IMR-90 (cell line): Measurements from ENCODE around the gene NAB2. TPM values are rescaled to one million over a fixed set of nuclear protein-coding genes. Genes with fewer than 3 reads are reported as not detected.

Experiments used
- ATAC-seq: fragments of 200-7000 bp; cut with Tn5 transposase; 2 replicates; pipeline ENCODE4 v1.9.1; 2020; ENCODE audit warnings: low read depth, mild to moderate bottlenecking, moderate library complexity
- BruUV-seq: library from RNA; stranded (reverse); fragments of 400-500 nt; replicated peaks from 2 replicates; lab custom pipeline; 2021; lab: Mats Ljungman, UMichigan
- CTCF ChIA-PET: fragments of 300-600 bp; formaldehyde crosslinking; extraction: SDS; loops from one replicate; lab custom pipeline; 2021; ENCODE audit warnings: antibody characterized with exemption; lab: Yijun Ruan, JAX
- POLR2A ChIA-PET: fragments of 300-600 bp; sonication (Branson Sonifier 250); formaldehyde crosslinking; loops from one replicate; lab custom pipeline; 2022; ENCODE audit warnings: antibody characterized with exemption; ENCODE audit not compliant: unreplicated experiment; lab: Charles Lee
- DNase-seq: peaks from one replicate; pipeline ENCODE4 v3.0.0; 2013
- H2AFZ ChIP-seq: replicated peaks from 2 replicates; pipeline ENCODE3; 2013; ENCODE audit warnings: low read length, mild to moderate bottlenecking; ENCODE audit not compliant: poor library complexity
- H2AK5ac ChIP-seq: 2 replicates; pipeline ENCODE4 v1.6.1; 2013; ENCODE audit warnings: low read depth, low read length, inconsistent platforms
- H2AK9ac ChIP-seq: replicated peaks from 2 replicates; pipeline ENCODE3; 2013; ENCODE audit warnings: mild to moderate bottlenecking, low read depth, low read length, moderate library complexity; ENCODE audit not compliant: poor library complexity
- H2BK120ac ChIP-seq: 2 replicates; pipeline ENCODE4 v1.6.1; 2013; ENCODE audit warnings: low read depth, low read length, inconsistent platforms
- H2BK15ac ChIP-seq: 3 replicates; pipeline ENCODE4 v1.6.1; 2013; ENCODE audit warnings: low read depth, low read length, inconsistent platforms
- H2BK20ac ChIP-seq: 2 replicates; pipeline ENCODE4 v1.6.1; 2013; ENCODE audit warnings: low read depth, mild to moderate bottlenecking, inconsistent platforms, low read length, moderate library complexity
- H2BK5ac ChIP-seq: 2 replicates; pipeline ENCODE4 v1.6.1; 2013; ENCODE audit warnings: mild to moderate bottlenecking, low read depth, low read length, inconsistent platforms; ENCODE audit not compliant: poor library complexity, severe bottlenecking
- H3K14ac ChIP-seq: replicated peaks from 2 replicates; pipeline ENCODE4 v1.6.1; 2013; ENCODE audit warnings: low read depth, low read length, inconsistent platforms
- H3K18ac ChIP-seq: 2 replicates; pipeline ENCODE4 v1.6.1; 2013; ENCODE audit warnings: low read depth, low read length, control low read depth
- H3K23ac ChIP-seq: 2 replicates; pipeline ENCODE4 v1.6.1; 2013; ENCODE audit warnings: low read depth, low read length, inconsistent platforms
- H3K27ac ChIP-seq: 2 replicates; pipeline ENCODE4 v1.5.1; 2013; ENCODE audit warnings: mild to moderate bottlenecking, control low read depth, low read length; ENCODE audit not compliant: insufficient read depth
- H3K27me3 ChIP-seq: 2 replicates; pipeline ENCODE4 v1.6.1; 2013; ENCODE audit warnings: low read length; ENCODE audit not compliant: control insufficient read depth, insufficient read depth
- H3K36me3 ChIP-seq: 2 replicates; pipeline ENCODE4 v1.6.1; 2013; ENCODE audit warnings: low read length, mixed read lengths; ENCODE audit not compliant: control insufficient read depth, insufficient read depth
- H3K4ac ChIP-seq: 2 replicates; pipeline ENCODE4 v1.6.1; 2013; ENCODE audit warnings: low read depth, low read length, inconsistent platforms
- H3K4me1 ChIP-seq: 2 replicates; pipeline ENCODE4 v1.6.1; 2013; ENCODE audit warnings: low read length, mixed read lengths; ENCODE audit not compliant: control insufficient read depth, insufficient read depth
- H3K4me2 ChIP-seq: 2 replicates; pipeline ENCODE4 v1.6.1; 2013; ENCODE audit warnings: low read depth, mild to moderate bottlenecking, control low read depth, low read length, moderate library complexity
- H3K4me3 ChIP-seq: 2 replicates; pipeline ENCODE4 v1.5.1; 2013; ENCODE audit warnings: low read depth, mild to moderate bottlenecking, control low read depth, low read length, moderate library complexity; ENCODE audit not compliant: insufficient read depth
- H3K56ac ChIP-seq: 2 replicates; pipeline ENCODE4 v1.6.1; 2013; ENCODE audit warnings: low read length, inconsistent platforms; ENCODE audit not compliant: insufficient read depth; ENCODE audit errors: extremely low read depth
- H3K79me1 ChIP-seq, 2 experiments: 2 replicates each; pipeline ENCODE4 v1.6.1; 2013; ENCODE audit warnings: low read length in 2 of 2, inconsistent platforms in 1 of 2, low read depth in 1 of 2
- H3K9ac ChIP-seq: 2 replicates; pipeline ENCODE4 v1.6.1; 2013; ENCODE audit warnings: low read depth, low read length, control low read depth
- H3K9me1 ChIP-seq: 2 replicates; pipeline ENCODE4 v1.6.1; 2013; ENCODE audit warnings: low read length, inconsistent platforms; ENCODE audit not compliant: insufficient read depth
- H3K9me3 ChIP-seq: 2 replicates; pipeline ENCODE4 v1.6.1; 2013; ENCODE audit warnings: low read length; ENCODE audit not compliant: control insufficient read depth, insufficient read depth
- H4K20me1 ChIP-seq: 2 replicates; pipeline ENCODE4 v1.6.1; 2013; ENCODE audit warnings: low read length, inconsistent platforms; ENCODE audit not compliant: insufficient read depth
- H4K5ac ChIP-seq: 2 replicates; pipeline ENCODE4 v1.6.1; 2013; ENCODE audit warnings: mild to moderate bottlenecking, low read depth, low read length, control low read depth
- H4K8ac ChIP-seq, 2 experiments: 2 replicates each; pipeline ENCODE4 v1.6.1; 2013; ENCODE audit warnings: low read depth in 2 of 2, low read length in 2 of 2, control low read depth in 1 of 2, inconsistent platforms in 1 of 2
- H4K91ac ChIP-seq: 2 replicates; pipeline ENCODE4 v1.6.1; 2013; ENCODE audit warnings: low read depth, low read length, inconsistent platforms; ENCODE audit not compliant: insufficient read depth
- MAZ ChIP-seq: IDR thresholded peaks from 2 replicates; pipeline ENCODE4 v1.6.1; 2012; ENCODE audit warnings: low read depth, mild to moderate bottlenecking, low read length, improper control_type of control experiment, moderate library complexity, borderline replicate concordance
- MXI1 ChIP-seq: IDR thresholded peaks from 2 replicates; pipeline ENCODE4 v1.6.1; 2012; ENCODE audit warnings: low read depth, mild to moderate bottlenecking, low read length, moderate library complexity, borderline replicate concordance
- NFE2L2 ChIP-seq: fragments of 150-350 bp; IDR thresholded peaks from 2 replicates; pipeline ENCODE4 v1.6.1; 2016; ENCODE audit warnings: low read depth, mild to moderate bottlenecking, low read length
- WGBS, 2 experiments: methylation state at CpG; one replicate each; pipeline versions ENCODE4 v1.1.5 to v1.1.7; 2013; ENCODE audit warnings: missing lambda C conversion rate in 2 of 2; ENCODE audit not compliant: insufficient read length in 1 of 2; ENCODE audit errors: extremely low coverage in 2 of 2; 5-methylcytosine and 5-hydroxymethylcytosine counted together
- dilution Hi-C: fragments of 300-500 bp; cut with HindIII; formaldehyde crosslinking; loops from one replicate; pipeline ENCODE4 v1.14.3; 2018; ENCODE audit warnings: low sequenced_read_pairs; ENCODE audit not compliant: unreplicated experiment
- in situ Hi-C: fragments of 300-500 bp; cut with MboI; formaldehyde crosslinking; loops from 3 replicates; pipeline ENCODE4 v1.14.3; 2019; ENCODE audit warnings: low sequenced_read_pairs, inconsistent platforms, mixed read lengths
- intact Hi-C: fragments of 100-400 bp; cut with micrococcal nuclease; formaldehyde crosslinking; loops from 2 replicates; pipeline ENCODE4 v1.10.0; 2022
- polyA plus RNA-seq, 3 experiments: library from polyadenylated mRNA; depleted of rRNA; stranded (reverse); fragments of >200 nt; gene quantifications; 2 replicates each; pipeline ENCODE4 v1.2.3, GENCODE V29; 2012; ENCODE audit warnings: low replicate concordance in 1 of 3
- total RNA-seq: library from RNA; depleted of rRNA; stranded (reverse); fragments of >200 nt; gene quantifications from 2 replicates; pipeline ENCODE4 v1.2.3, GENCODE V29; 2012

The NAB2 gene
- total and polyA plus RNA-seq, 2 of the 4 experiments (the other 2 are of a cell fraction), result 65.1 to 68.8 TPM

DNA sequence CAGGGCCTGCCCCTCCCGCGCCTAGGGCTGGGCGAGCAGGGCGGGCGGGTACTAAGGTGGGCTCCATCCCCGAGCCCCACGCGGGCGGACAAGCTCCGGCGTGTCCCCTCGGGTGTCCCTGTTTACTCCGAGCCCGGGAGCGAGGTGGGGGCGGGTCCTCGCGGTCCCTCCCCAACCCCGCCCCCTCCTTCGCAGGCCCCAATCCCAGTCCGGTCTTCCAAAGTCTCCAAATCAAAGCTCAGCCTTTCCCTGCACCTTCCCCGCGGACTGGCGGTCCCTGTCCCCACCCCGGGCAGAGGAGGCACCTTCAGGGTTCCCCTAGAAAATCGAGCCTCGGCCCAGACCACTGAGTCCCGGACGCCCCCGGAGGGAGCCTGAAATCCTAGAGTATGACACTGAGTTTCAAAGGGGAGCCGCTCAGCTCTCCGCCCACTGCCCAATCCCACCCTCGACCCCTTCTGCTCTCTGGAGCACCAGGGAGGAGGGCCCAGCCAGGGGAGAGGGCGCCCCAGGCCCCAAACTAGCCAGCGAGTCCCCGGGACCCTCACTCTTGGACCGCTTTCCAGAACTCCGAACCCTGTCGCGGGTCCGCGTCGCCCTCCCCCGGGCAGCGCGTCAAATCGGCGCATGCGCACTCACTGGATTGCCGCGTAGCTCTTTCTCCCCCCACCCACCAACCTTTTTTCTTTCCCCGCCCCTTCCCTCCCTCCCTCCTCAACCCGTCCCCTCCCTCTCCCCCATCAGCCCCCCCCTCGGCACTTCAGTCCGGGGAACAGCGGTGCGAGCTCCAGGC, 39.0 kb downstream of the NAB2 start, which contains the start of gene LRP1:
Gene LRP1, plus strand, starts transcription at position 758 of the 793 bp plus-strand sequence. CDS start 482 bp downstream, outside the sequence.
- Histone ChIP-seq H4K5ac (peak within 1 kb of the TSS; percentile 68), H4K8ac (peak within 1 kb of the TSS; percentile 90 to 92), H3K4me3 (peak within 1 kb of the TSS; percentile 90), H2BK5ac (peak within 1 kb of the TSS; percentile 97), H3K79me1 (peaks cover 13 to 37% of the 10 kb centered on the region in 2 experiments; a peak in 3 of 4 replicates), H2AFZ (peak within 1 kb of the TSS; percentile 97), H3K9me3 (no peaks in the 10 kb centered on the region; the same call in 1 of the 2 replicates), H3K4ac (peak within 1 kb of the TSS; percentile 97), H3K56ac (peak within 1 kb of the TSS; percentile 86), H3K36me3 (peaks cover 12% of the 10 kb centered on the region; the same call in 1 of the 2 replicates), H3K9ac (peak within 1 kb of the TSS; percentile 99), H2AK9ac (peak within 1 kb of the TSS; percentile 98), H3K4me1 (peaks cover 18% of the 10 kb centered on the region), H2BK20ac (0 out of 2 replicates have a peak within 1 kb of the TSS, but pooled peaks have one; percentile 10), H4K20me1 (peaks cover 34% of the 10 kb centered on the region), H3K18ac (peak within 1 kb of the TSS; percentile 93), H2BK15ac (peak within 1 kb of the TSS; percentile 18; the same call in 1 of the 3 replicates), H4K91ac (peak within 1 kb of the TSS; percentile 88), H3K27ac (peak within 1 kb of the TSS; percentile 100), H3K23ac (peak within 1 kb of the TSS; percentile 98), H2AK5ac (peak within 1 kb of the TSS; percentile 98), H3K14ac (peak within 1 kb of the TSS; percentile 98), H2BK120ac (peak within 1 kb of the TSS; percentile 63; the same call in 1 of the 2 replicates), H3K27me3 (no peaks in the 10 kb centered on the region), H3K9me1 (peaks cover 11% of the 10 kb centered on the region), H3K4me2 (peak within 1 kb of the TSS; percentile 72)
- peak; percentile 82 for DNase-seq
- WGBS, 2 experiments, result 0% methylated on average over 32 of the region's 57 CpGs; no CpG with 5 or more reads in 1 of the 2 experiments
- ChIA-PET CTCF (interaction anchor here (1.0 to 1.7 kb wide), 4 partner anchors 16 to 47 kb away, joined by 3 to 7 read pairs (median 4); partner anchors contain the start of gene STAT6), POLR2A (interaction anchor here (0.5 to 2.1 kb wide), 8 partner anchors 11 to 55 kb away, joined by 3 to 12 read pairs (median 4); partner anchors contain the start of gene STAT6)
- TF ChIP-seq MXI1 (peak; percentile 27; the same call in 1 of the 2 replicates), NFE2L2 (no peak), MAZ (peak; percentile 67; the same call in 1 of the 2 replicates)
- peak; percentile 69 for ATAC-seq
- dilution Hi-C loops (no loop called here), in situ Hi-C loops (no loop called here), intact Hi-C loops (loop anchor here (2.0 kb wide), 1 partner anchor 21 kb away; no protein-coding TSS in a partner anchor)
- BruUV-seq, result no TSS peak
